ENCODE data around the gene WASF3.

- TF ChIP-seq REST (IDR thresholded peaks at IDR 0.05; ENCODE audit: insufficient read depth in 1 of 2, low read depth in 2 of 2, low read length in 2 of 2) (no peak), POLR2AphosphoS5 (IDR thresholded peaks at IDR 0.05; ENCODE audit: low read depth, low read length) (no peak), TAF1 (IDR thresholded peaks at IDR 0.05; ENCODE audit: borderline replicate concordance, insufficient read depth, low read length) (no peak), SIN3A (IDR thresholded peaks at IDR 0.05; ENCODE audit: borderline replicate concordance, insufficient read depth, low read length) (no peak)
Observed at GRCh38 chr13:26653310-26653709, 95.8 kb downstream of the WASF3 start.
